Skeletal muscle satellite cell (primary cell): Measurements from ENCODE around the gene BPTF. TPM values are rescaled to one million over a fixed set of nuclear protein-coding genes. Genes with fewer than 3 reads are reported as not detected.
A peak's percentile ranks its signal among the peaks of the same experiment; 100 is the strongest.
"Not testable (repeated sequence)": the region's sequence is repeated elsewhere in the genome, so short reads cannot be mapped to it uniquely, and the experiment has no call there.

Experiments used
- H3K27me3 ChIP-seq: 2 replicates; pipeline ENCODE4 v1.7.0; 2013; ENCODE audit warnings: low read length; ENCODE audit not compliant: control insufficient read depth, insufficient read depth
- H3K36me3 ChIP-seq: 2 replicates; pipeline ENCODE4 v1.7.0; 2013; ENCODE audit warnings: mild to moderate bottlenecking, control low read depth, low read length; ENCODE audit not compliant: insufficient read depth
- H3K4me1 ChIP-seq: 2 replicates; pipeline ENCODE4 v1.7.0; 2013; ENCODE audit warnings: low read length; ENCODE audit not compliant: control insufficient read depth, insufficient read depth
- H3K4me2 ChIP-seq: 2 replicates; pipeline ENCODE4 v1.7.0; 2013; ENCODE audit warnings: mild to moderate bottlenecking, low read length
- H3K4me3 ChIP-seq: 2 replicates; pipeline ENCODE4 v1.7.0; 2013; ENCODE audit warnings: low read length
- H3K9ac ChIP-seq: 2 replicates; pipeline ENCODE4 v1.7.0; 2013; ENCODE audit warnings: mild to moderate bottlenecking, low read depth, low read length, moderate library complexity
- H3K9me3 ChIP-seq: replicated peaks from 2 replicates; pipeline ENCODE4 v1.7.0; 2013; ENCODE audit warnings: mild to moderate bottlenecking, control low read depth, low read length
- small RNA-seq: library from RNA; depleted of rRNA; stranded (forward); fragments of <200 nt; gene quantifications from one replicate; pipeline ENCODE3, GENCODE V24; 2012

Gene BPTF

GRCh38 chr17:68019336-68019674 is 194.0 kb downstream of the BPTF start:
- H3K36me3 ChIP-seq, result no peaks in the 10 kb centered on the region
- H3K4me2 ChIP-seq, result peak overlapping the region; percentile 40
- H3K4me1 ChIP-seq, result peaks cover 6% of the 10 kb centered on the region
- H3K4me3 ChIP-seq, result no peak overlapping the region
- H3K9me3 ChIP-seq, result no peaks in the 10 kb centered on the region
- H3K27me3 ChIP-seq, result peaks cover 3% of the 10 kb centered on the region
- H3K9ac ChIP-seq, result no peak overlapping the region

GRCh38 chr17:68019675-68020408 is 194.5 kb downstream of the BPTF start:
- H3K4me3 ChIP-seq, result peak overlapping the region; percentile 73
- H3K9ac ChIP-seq, result peak overlapping the region; percentile 80
- H3K9me3 ChIP-seq, result no peaks in the 10 kb centered on the region
- no peaks in the 10 kb centered on the region for H3K36me3 ChIP-seq
- peak overlapping the region; percentile 88 for H3K4me2 ChIP-seq
- peaks cover 3% of the 10 kb centered on the region for H3K27me3 ChIP-seq
- peaks cover 6% of the 10 kb centered on the region for H3K4me1 ChIP-seq

- Histone ChIP-seq H3K4me2 (peak overlapping the region; percentile 88), H3K9me3 (no peaks in the 10 kb centered on the region), H3K27me3 (no peaks in the 10 kb centered on the region), H3K36me3 (no peaks in the 10 kb centered on the region), H3K4me3 (peak overlapping the region; percentile 73), H3K9ac (peak overlapping the region; percentile 80), H3K4me1 (peaks cover 6% of the 10 kb centered on the region)
These were observed 195.1 kb downstream of the BPTF start for GRCh38 chr17:68020409-68020756.

- H3K36me3 ChIP-seq, H3K27me3 ChIP-seq, H3K4me1 ChIP-seq, H3K9me3 ChIP-seq: not testable (repeated sequence)
- Histone ChIP-seq H3K4me2 (peak overlapping the region; percentile 88), H3K9ac (peak overlapping the region; percentile 80), H3K4me3 (peak overlapping the region; percentile 73)
These were observed 195.5 kb downstream of the BPTF start for GRCh38 chr17:68020791-68021190.

GRCh38 chr17:68021963-68022362 is 196.7 kb downstream of the BPTF start:
- Histone ChIP-seq H3K4me3 (no peak overlapping the region), H3K36me3 (no peaks in the 10 kb centered on the region), H3K4me2 (no peak overlapping the region), H3K9ac (no peak overlapping the region), H3K4me1 (peaks cover 6% of the 10 kb centered on the region), H3K9me3 (no peaks in the 10 kb centered on the region), H3K27me3 (no peaks in the 10 kb centered on the region)

GRCh38 chr17:68022547-68022946 is 197.2 kb downstream of the BPTF start:
- H3K4me2 ChIP-seq, H3K27me3 ChIP-seq, H3K9ac ChIP-seq, H3K36me3 ChIP-seq, H3K9me3 ChIP-seq, H3K4me1 ChIP-seq, H3K4me3 ChIP-seq: not testable (repeated sequence)

- Histone ChIP-seq H3K9me3 (no peaks in the 10 kb centered on the region), H3K9ac (no peak overlapping the region), H3K4me3 (no peak overlapping the region), H3K36me3 (no peaks in the 10 kb centered on the region), H3K27me3 (no peaks in the 10 kb centered on the region), H3K4me2 (no peak overlapping the region), H3K4me1 (peaks cover 8% of the 10 kb centered on the region)
These were observed 204.4 kb downstream of the BPTF start for GRCh38 chr17:68029512-68030215.

Small RNAs within 50 kb of the gene (small RNA-seq; reads per million reads assigned to genes)
- gene RN7SL622P, result not detected
